Measurements from ENCODE around the gene MTX3.

MTX3 gene

GRCh38 chr5:79932510-79933504 lies 58.3 kb downstream of the MTX3 start:
- no peak for DNase-seq

GRCh38 chr5:79931866-79932265 lies 59.2 kb downstream of the MTX3 start:
- DNase-seq, result no peak

GRCh38 chr5:79931409-79931808 lies 59.7 kb downstream of the MTX3 start:
- DNase-seq, result no peak

GRCh38 chr5:79929095-79929494 lies 62.0 kb downstream of the MTX3 start:
- DNase-seq, result no peak
